ACC112 (cell line): ENCODE results near the gene MOK.
A peak's percentile ranks its signal among the peaks of the same experiment; 100 is the strongest.
"Not testable (repeated sequence)": the region's sequence is repeated elsewhere in the genome, so short reads cannot be mapped to it uniquely, and the experiment has no call there.

ENCODE experiments used
- H2AFZ ChIP-seq: fragments of 200-600 bp; sonication (generic); one replicate; pipeline ENCODE4 v1.6.0; 2017; ENCODE audit warnings: antibody characterized with exemption, low read length; ENCODE audit not compliant: unreplicated experiment
- H3K27ac ChIP-seq: fragments of 200-600 bp; sonication (generic); 2 replicates; pipeline ENCODE4 v1.5.1; 2014; ENCODE audit warnings: low read depth, mild to moderate bottlenecking, antibody characterized with exemption, low read length, moderate library complexity
- H3K27me3 ChIP-seq: fragments of 200-600 bp; sonication (generic); 2 replicates; pipeline ENCODE4 v1.6.1; 2014; ENCODE audit warnings: mild to moderate bottlenecking, antibody characterized with exemption, low read length, moderate library complexity, mixed read lengths; ENCODE audit not compliant: insufficient read depth
- H3K36me3 ChIP-seq: fragments of 200-600 bp; sonication (generic); 2 replicates; pipeline ENCODE4 v1.6.1; 2016; ENCODE audit warnings: mild to moderate bottlenecking, antibody characterized with exemption, low read length, moderate library complexity, mixed read lengths; ENCODE audit not compliant: insufficient read depth
- H3K4me1 ChIP-seq: fragments of 200-600 bp; sonication (generic); one replicate; pipeline ENCODE4 v1.6.1; 2016; ENCODE audit warnings: low read length, mixed read lengths; ENCODE audit not compliant: insufficient read depth, unreplicated experiment, control insufficient read depth
- H3K4me3 ChIP-seq: fragments of 200-600 bp; sonication (generic); 2 replicates; pipeline ENCODE4 v1.5.1; 2014; ENCODE audit warnings: mild to moderate bottlenecking, low read depth, low read length
- H3K79me2 ChIP-seq: fragments of 200-600 bp; sonication (generic); one replicate; pipeline ENCODE4 v1.6.0; 2016; ENCODE audit warnings: low read length; ENCODE audit not compliant: control insufficient read depth, unreplicated experiment, insufficient read depth

Gene MOK

GRCh38 chr14:102314242-102315011 is 9.5 kb upstream of the MOK start:
- H3K4me1 ChIP-seq, result peaks cover 16% of the 10 kb centered on the region
- H3K79me2 ChIP-seq, result no peaks in the 10 kb centered on the region
- H3K27me3 ChIP-seq, result no peaks in the 10 kb centered on the region
- peak overlapping the region; percentile 79 for H3K4me3 ChIP-seq
- H3K27ac ChIP-seq, result peak overlapping the region; percentile 67
- peak overlapping the region; percentile 90 for H2AFZ ChIP-seq
- no peaks in the 10 kb centered on the region for H3K36me3 ChIP-seq

GRCh38 chr14:102303664-102304063 is 1.3 kb downstream of the MOK start:
- Histone ChIP-seq H3K27ac (peak overlapping the region; percentile 88), H3K4me3 (peak overlapping the region; percentile 87), H3K27me3 (no peaks in the 10 kb centered on the region), H3K4me1 (peaks cover 12% of the 10 kb centered on the region), H3K36me3 (peaks cover 4% of the 10 kb centered on the region), H2AFZ (no peak overlapping the region), H3K79me2 (peaks cover 49% of the 10 kb centered on the region)

GRCh38 chr14:102298303-102299070 is 6.5 kb downstream of the MOK start:
- peaks cover 39% of the 10 kb centered on the region for H3K4me1 ChIP-seq
- peaks cover 70% of the 10 kb centered on the region for H3K79me2 ChIP-seq
- not testable (repeated sequence) for H3K4me3 ChIP-seq, H3K27ac ChIP-seq, H2AFZ ChIP-seq, H3K27me3 ChIP-seq
- peaks cover 15% of the 10 kb centered on the region for H3K36me3 ChIP-seq

- peaks cover 39% of the 10 kb centered on the region for H3K4me1 ChIP-seq
- H3K36me3 ChIP-seq, result peaks cover 15% of the 10 kb centered on the region
- no peak overlapping the region for H3K4me3 ChIP-seq
- peaks cover 69% of the 10 kb centered on the region for H3K79me2 ChIP-seq
- no peak overlapping the region for H2AFZ ChIP-seq
- no peak overlapping the region for H3K27ac ChIP-seq
- no peaks in the 10 kb centered on the region for H3K27me3 ChIP-seq
Measured at GRCh38 chr14:102297436-102298170, 7.4 kb downstream of the MOK start.

GRCh38 chr14:102295270-102295669 is 9.7 kb downstream of the MOK start:
- H3K4me3 ChIP-seq, result peak overlapping the region; percentile 36; the same call in 1 of the 2 replicates
- H3K4me1 ChIP-seq, result peaks cover 32% of the 10 kb centered on the region
- peaks cover 76% of the 10 kb centered on the region for H3K79me2 ChIP-seq
- H3K36me3 ChIP-seq, result peaks cover 21% of the 10 kb centered on the region
- H3K27ac ChIP-seq, result peak overlapping the region; percentile 86
- no peak overlapping the region for H2AFZ ChIP-seq
- no peaks in the 10 kb centered on the region for H3K27me3 ChIP-seq

GRCh38 chr14:102293781-102294180 is 11.2 kb downstream of the MOK start:
- Histone ChIP-seq H3K27me3 (no peaks in the 10 kb centered on the region), H3K4me1 (peaks cover 32% of the 10 kb centered on the region), H3K4me3 (no peak overlapping the region), H3K36me3 (peaks cover 18% of the 10 kb centered on the region), H3K27ac (peak overlapping the region; percentile 86), H2AFZ (no peak overlapping the region), H3K79me2 (peaks cover 67% of the 10 kb centered on the region)

- Histone ChIP-seq H3K79me2 (peaks cover 61% of the 10 kb centered on the region), H3K27ac (peak overlapping the region; percentile 9; the same call in 1 of the 2 replicates), H3K36me3 (peaks cover 16% of the 10 kb centered on the region), H3K4me3 (no peak overlapping the region), H3K4me1 (peaks cover 32% of the 10 kb centered on the region), H2AFZ (no peak overlapping the region), H3K27me3 (no peaks in the 10 kb centered on the region)
Measured at GRCh38 chr14:102292441-102292840, 12.5 kb downstream of the MOK start.

- Histone ChIP-seq H3K4me3 (no peak overlapping the region), H3K36me3 (peaks cover 22% of the 10 kb centered on the region), H3K4me1 (peaks cover 17% of the 10 kb centered on the region), H3K27me3 (no peaks in the 10 kb centered on the region), H3K27ac (no peak overlapping the region), H2AFZ (no peak overlapping the region), H3K79me2 (peaks cover 52% of the 10 kb centered on the region)
Measured at GRCh38 chr14:102288139-102288538, 16.8 kb downstream of the MOK start.

GRCh38 chr14:102285106-102285505 is 19.9 kb downstream of the MOK start:
- Histone ChIP-seq H3K4me3 (no peak overlapping the region), H3K79me2 (peaks cover 31% of the 10 kb centered on the region), H3K27me3 (no peaks in the 10 kb centered on the region), H3K27ac (no peak overlapping the region; the same call in 1 of the 2 replicates), H2AFZ (no peak overlapping the region), H3K4me1 (peaks cover 40% of the 10 kb centered on the region), H3K36me3 (peaks cover 22% of the 10 kb centered on the region)

- no peak overlapping the region for H3K4me3 ChIP-seq
- peaks cover 27% of the 10 kb centered on the region for H3K36me3 ChIP-seq
- H3K27me3 ChIP-seq, result no peaks in the 10 kb centered on the region
- peaks cover 55% of the 10 kb centered on the region for H3K4me1 ChIP-seq
- H2AFZ ChIP-seq, result no peak overlapping the region
- H3K79me2 ChIP-seq, result peaks cover 26% of the 10 kb centered on the region
- peak overlapping the region; percentile 100 for H3K27ac ChIP-seq
Measured at GRCh38 chr14:102283631-102284129, 21.3 kb downstream of the MOK start.
